GM12864 (cell line): ENCODE measurements around the gene MAEA.

ENCODE experiments used
- DNase-seq: peaks from one replicate; pipeline ENCODE4 v3.0.0-alpha.2; 2011; ENCODE audit warnings: low read depth
- H3K4me3 ChIP-seq: 2 replicates; pipeline ENCODE4 v1.5.1; 2011; ENCODE audit warnings: mild to moderate bottlenecking, low read depth, low read length, control low read depth
- TF ChIP-seq, protein P1 (sequence below): IDR thresholded peaks from 2 replicates; pipeline ENCODE4 v1.5.1; 2011; ENCODE audit warnings: low read depth, mild to moderate bottlenecking, moderate library complexity, low read length, control low read depth, inconsistent platforms; ENCODE audit errors: missing control alignments

The MAEA gene

GRCh38 chr4:1293531-1293941, 3.8 kb downstream of the MAEA start:
- DNase-seq, result no peak
- no peak overlapping the region for H3K4me3 ChIP-seq
- TF ChIP-seq, protein P1, sequence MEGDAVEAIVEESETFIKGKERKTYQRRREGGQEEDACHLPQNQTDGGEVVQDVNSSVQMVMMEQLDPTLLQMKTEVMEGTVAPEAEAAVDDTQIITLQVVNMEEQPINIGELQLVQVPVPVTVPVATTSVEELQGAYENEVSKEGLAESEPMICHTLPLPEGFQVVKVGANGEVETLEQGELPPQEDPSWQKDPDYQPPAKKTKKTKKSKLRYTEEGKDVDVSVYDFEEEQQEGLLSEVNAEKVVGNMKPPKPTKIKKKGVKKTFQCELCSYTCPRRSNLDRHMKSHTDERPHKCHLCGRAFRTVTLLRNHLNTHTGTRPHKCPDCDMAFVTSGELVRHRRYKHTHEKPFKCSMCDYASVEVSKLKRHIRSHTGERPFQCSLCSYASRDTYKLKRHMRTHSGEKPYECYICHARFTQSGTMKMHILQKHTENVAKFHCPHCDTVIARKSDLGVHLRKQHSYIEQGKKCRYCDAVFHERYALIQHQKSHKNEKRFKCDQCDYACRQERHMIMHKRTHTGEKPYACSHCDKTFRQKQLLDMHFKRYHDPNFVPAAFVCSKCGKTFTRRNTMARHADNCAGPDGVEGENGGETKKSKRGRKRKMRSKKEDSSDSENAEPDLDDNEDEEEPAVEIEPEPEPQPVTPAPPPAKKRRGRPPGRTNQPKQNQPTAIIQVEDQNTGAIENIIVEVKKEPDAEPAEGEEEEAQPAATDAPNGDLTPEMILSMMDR, result no peak

DNA sequence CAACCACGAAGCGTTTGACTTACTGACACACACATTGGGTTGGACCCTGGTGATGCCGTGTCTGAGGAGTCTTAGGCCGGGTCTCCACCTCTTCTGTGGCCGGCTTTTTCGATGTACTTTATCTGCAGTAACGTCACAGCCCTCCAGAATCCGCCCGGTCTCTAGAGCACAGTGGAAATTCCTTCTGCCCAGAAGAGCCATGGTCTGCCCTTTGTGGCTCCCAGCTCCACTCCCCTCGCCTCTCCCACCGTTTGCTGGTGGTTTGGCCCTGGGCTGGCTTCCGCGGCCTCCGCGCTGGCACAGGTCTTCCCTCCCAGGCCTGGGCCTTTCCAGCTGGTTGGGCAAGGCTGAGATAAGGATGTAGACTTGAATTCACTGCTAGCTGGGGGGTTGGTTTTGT, 4.3 kb downstream of the MAEA start:
- no peak overlapping the region for H3K4me3 ChIP-seq
- TF ChIP-seq, protein P1, result no peak
- DNase-seq, result no peak

- no peak for DNase-seq
- no peak overlapping the region for H3K4me3 ChIP-seq
- TF ChIP-seq, protein P1, result no peak
These were observed 4.7 kb downstream of the MAEA start for GRCh38 chr4:1294424-1294823.

GRCh38 chr4:1294891-1295290, 5.2 kb downstream of the MAEA start:
- TF ChIP-seq, protein P1, result no peak
- H3K4me3 ChIP-seq, result no peak overlapping the region
- no peak for DNase-seq

- TF ChIP-seq, protein P1, result no peak
- no peak for DNase-seq
- H3K4me3 ChIP-seq, result no peak overlapping the region
These were observed 5.8 kb downstream of the MAEA start for GRCh38 chr4:1295405-1296055.

DNA sequence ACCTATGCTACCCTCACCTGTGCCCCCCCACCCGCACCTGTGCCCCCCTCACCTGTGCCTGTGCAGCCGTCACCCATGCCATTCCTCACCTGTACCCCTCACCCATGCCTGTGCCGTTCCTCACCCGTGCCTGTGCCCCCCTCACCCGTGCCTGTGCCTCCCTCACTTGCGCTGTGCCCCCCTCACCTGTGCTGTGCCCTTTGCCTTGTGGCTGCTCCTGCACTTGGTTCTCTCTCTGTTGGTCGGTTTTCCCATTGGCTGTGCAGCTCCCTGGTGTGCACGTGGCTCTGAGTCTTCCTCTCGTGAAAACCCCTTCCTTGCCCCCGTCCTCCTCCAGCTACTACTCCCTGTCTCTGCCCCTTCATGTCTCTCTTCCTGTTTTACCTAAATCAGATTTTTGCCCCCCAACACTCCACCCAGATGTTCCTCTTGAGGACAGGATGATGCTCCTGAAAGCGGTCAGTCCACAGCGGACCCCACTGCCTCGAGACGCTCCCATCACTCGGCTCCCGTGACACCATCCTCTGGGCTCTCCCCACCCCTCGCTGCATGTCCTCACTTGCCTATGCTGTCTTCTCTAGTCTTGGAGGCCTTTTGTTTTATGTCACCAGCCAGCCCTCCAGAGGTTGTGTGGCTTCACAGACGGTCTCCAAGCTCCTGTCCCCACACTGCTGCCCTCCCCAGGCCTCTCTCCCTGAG, 6.8 kb downstream of the MAEA start:
- no peak for DNase-seq
- no peak overlapping the region for H3K4me3 ChIP-seq
- TF ChIP-seq, protein P1, result no peak

GRCh38 chr4:1297023-1297395, 7.3 kb downstream of the MAEA start:
- no peak for DNase-seq
- TF ChIP-seq, protein P1, result no peak

More at GRCh38 chr4:1297023-1297395, 7.3 kb downstream of the MAEA start:
- no peak overlapping the region for H3K4me3 ChIP-seq
